ENCODE measurements around the gene BBLN. TPM values are rescaled to one million over a fixed set of nuclear protein-coding genes. Genes with fewer than 3 reads are reported as not detected.

Gene BBLN
- total and polyA plus RNA-seq, 11 donors = 29.9 to 280 (median 47.3) TPM

DNA sequence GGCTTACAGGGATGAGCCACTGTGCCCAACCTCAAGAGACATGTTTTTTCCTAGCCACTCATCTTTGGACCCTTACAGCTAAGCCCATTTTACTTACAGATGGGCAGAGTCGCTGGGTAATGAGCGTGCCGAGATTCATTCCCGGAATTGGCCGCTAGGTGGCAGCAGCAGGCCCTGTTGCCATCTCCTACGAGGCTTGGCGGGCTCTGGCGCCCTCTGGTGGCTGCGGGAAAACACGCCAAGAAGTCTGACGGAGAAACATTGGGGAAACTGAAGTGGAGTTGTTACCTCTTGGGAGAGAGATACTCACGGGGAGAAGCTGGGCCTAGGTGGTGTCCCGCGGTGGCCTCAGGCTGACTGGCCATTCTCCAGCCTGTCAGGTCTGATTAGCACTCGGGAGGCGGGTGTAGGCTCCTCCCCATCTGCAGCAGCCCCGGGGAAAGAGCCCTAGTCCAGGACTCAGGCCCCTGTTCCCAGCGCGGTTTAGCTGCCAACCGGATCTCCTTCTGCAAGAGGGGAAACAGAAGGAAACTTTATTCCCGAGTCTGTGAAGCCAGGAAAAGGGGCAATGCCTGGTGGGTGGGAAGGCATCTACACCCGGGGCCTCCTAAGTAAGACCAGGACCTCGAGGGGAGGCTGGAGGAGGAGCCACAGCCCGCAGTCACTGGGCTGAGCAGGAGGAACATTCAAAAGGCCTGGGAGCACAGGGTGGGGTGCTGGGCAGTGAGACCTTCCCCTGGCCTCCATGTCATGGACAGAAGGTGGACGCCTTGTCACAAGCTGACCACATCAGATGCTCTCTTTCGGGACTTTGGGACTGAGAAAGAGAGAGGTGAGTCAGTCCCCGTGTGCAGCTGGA, 42.2 kb upstream of the BBLN start:
- peak overlapping the region in 4 of 12 donors; percentile 7 to 28 (median 16) for H3K4me3 ChIP-seq
- H3K9me3 ChIP-seq = no peaks in the 10 kb centered on the region
- ATAC-seq = peak; percentile 26 to 73 (median 62)
- no peaks in the 10 kb centered on the region for H3K27me3 ChIP-seq
- H3K36me3 ChIP-seq = peaks cover 0 to 45% (median 39%) of the 10 kb centered on the region in 9 donors
- 9 to 12% (median 10%) methylated on average over 27 of the region's 27 CpGs for WGBS, 4 donors
- H3K27ac ChIP-seq = peak overlapping the region in 1 of 12 donors; percentile 18
- H3K4me1 ChIP-seq = peaks cover 0 to 10% (median 6%) of the 10 kb centered on the region in 12 donors
- peak in 1 of 2 donors; percentile 17 for TF ChIP-seq POLR2A (IDR thresholded peaks at IDR 0.05)
- TF ChIP-seq, protein P1, sequence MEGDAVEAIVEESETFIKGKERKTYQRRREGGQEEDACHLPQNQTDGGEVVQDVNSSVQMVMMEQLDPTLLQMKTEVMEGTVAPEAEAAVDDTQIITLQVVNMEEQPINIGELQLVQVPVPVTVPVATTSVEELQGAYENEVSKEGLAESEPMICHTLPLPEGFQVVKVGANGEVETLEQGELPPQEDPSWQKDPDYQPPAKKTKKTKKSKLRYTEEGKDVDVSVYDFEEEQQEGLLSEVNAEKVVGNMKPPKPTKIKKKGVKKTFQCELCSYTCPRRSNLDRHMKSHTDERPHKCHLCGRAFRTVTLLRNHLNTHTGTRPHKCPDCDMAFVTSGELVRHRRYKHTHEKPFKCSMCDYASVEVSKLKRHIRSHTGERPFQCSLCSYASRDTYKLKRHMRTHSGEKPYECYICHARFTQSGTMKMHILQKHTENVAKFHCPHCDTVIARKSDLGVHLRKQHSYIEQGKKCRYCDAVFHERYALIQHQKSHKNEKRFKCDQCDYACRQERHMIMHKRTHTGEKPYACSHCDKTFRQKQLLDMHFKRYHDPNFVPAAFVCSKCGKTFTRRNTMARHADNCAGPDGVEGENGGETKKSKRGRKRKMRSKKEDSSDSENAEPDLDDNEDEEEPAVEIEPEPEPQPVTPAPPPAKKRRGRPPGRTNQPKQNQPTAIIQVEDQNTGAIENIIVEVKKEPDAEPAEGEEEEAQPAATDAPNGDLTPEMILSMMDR (IDR thresholded peaks at IDR 0.05) = peak in 11 of 12 donors; percentile 99 to 100 (median 100)
- intact Hi-C loops (cut with DNase I) = loop anchor here (2.0 to 5.0 kb wide), 5 partner anchors 36 to 176 kb away; no protein-coding TSS in a partner anchor
- peak; percentile 90 to 97 (median 93) for DNase-seq

DNA sequence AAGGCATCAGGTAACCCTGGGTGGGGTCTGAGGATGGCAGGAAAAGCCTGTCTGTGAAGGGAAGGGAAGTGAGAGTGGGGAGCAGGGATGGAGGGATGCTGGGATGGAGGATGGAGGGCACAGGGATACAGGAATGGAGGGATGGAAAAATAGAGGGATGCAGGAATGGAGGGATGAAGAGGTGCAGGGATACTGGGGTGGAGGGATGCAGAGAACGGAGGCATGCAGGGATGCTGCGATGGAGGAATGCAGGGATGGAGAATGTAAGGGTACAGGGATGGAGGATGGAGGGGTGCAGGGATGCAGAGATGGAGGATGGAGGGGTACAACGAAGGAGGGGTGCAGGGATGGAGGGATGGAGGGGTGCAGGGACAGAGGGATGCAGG, 41.6 kb upstream of the BBLN start:
- Histone ChIP-seq H3K36me3 (peaks cover 0 to 51% (median 39%) of the 10 kb centered on the region in 9 donors), H3K4me1 (peaks cover 0 to 10% (median 6%) of the 10 kb centered on the region in 12 donors), H3K9me3 (no peaks in the 10 kb centered on the region), H3K27ac (no peak overlapping the region), H3K27me3 (no peaks in the 10 kb centered on the region), H3K4me3 (no peak overlapping the region)
- TF ChIP-seq, protein P1 (IDR thresholded peaks at IDR 0.05) = no peak
- no peak for TF ChIP-seq POLR2A (IDR thresholded peaks at IDR 0.05)
- ATAC-seq (no peak), DNase-seq (peak in 1 of 5 donors; percentile 20)
- WGBS, 4 donors = 41 to 53% (median 48%) methylated on average over 3 of the region's 3 CpGs
- intact Hi-C loops (cut with DNase I) = loop anchor here in 6 of 10 donors (2.0 to 5.0 kb wide), 4 partner anchors 36 to 176 kb away; no protein-coding TSS in a partner anchor

DNA sequence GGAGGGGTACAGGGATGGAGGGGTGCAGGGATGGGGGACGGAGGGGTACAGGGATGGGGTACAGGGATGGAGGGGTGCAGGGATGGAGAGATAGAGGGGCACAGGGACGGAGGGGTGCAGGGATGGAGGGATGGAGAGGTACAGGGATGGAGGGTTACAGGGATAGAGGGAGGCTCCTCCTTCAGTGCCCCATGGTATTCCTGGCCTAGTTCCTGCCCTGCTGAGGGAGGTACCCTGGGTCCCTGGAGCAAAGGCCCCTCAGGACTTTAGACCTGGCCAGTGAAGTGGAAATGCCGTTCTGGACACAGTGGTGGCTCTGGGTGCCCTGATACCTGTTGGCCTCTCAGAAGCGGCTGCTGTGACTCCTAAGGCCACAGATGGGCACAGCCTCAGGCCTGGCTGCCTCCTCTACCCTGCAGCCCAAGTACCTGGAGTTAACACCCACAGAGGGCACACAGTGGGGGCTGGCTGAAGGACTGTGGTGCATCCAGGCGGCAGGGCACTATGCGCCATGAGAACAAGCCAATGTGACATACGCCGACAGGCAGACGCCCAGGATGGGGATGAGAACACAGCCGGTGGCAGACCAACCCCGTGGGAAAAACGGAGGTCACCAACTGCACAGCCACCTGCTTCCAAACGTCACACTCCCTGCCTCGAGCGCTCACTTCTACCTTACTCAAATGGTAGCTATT, 40.9 kb upstream of the BBLN start:
- DNase-seq = peak in 3 of 5 donors; percentile 25 to 40 (median 26)
- 73 to 83% (median 75%) methylated on average over 14 to 15 of the region's 15 CpGs for WGBS, 4 donors
- H3K36me3 ChIP-seq = peaks cover 0 to 51% (median 43%) of the 10 kb centered on the region in 9 donors

More for the DNA sequence above, 40.9 kb upstream of the BBLN start:
- Histone ChIP-seq H3K27me3 (no peaks in the 10 kb centered on the region), H3K4me3 (no peak overlapping the region), H3K9me3 (no peaks in the 10 kb centered on the region), H3K4me1 (peaks cover 0 to 10% (median 6%) of the 10 kb centered on the region in 12 donors), H3K27ac (no peak overlapping the region)
- intact Hi-C loops (cut with DNase I) = loop anchor here in 6 of 10 donors (2.0 to 5.0 kb wide), 4 partner anchors 37 to 177 kb away; no protein-coding TSS in a partner anchor
- TF ChIP-seq, protein P1 (IDR thresholded peaks at IDR 0.05) = no peak
- no peak for TF ChIP-seq POLR2A (IDR thresholded peaks at IDR 0.05)
- ATAC-seq = no peak
